Esophagus squamous epithelium (tissue), 4 donors: ENCODE results near the gene CYSTM1.

Experiments
- CTCF ChIP-seq, 6 experiments: fragments of 450-650 bp in 4 of 6; fragments of 200-600 bp in 2 of 6; sonication (generic) in 2 of 6; IDR thresholded peaks; one replicate each; pipeline ENCODE4 v1.5.1; 2016 to 2019; ENCODE audit warnings: antibody characterized with exemption in 6 of 6, mild to moderate bottlenecking in 4 of 6, moderate library complexity in 4 of 6
- POLR2A ChIP-seq, 4 donors: fragments of 450-650 bp; IDR thresholded peaks; one replicate each; pipeline ENCODE4 v1.6.1; 2017; ENCODE audit warnings: antibody characterized with exemption in 4 of 4, mild to moderate bottlenecking in 4 of 4, moderate library complexity in 3 of 4

GRCh38 chr5:140159014-140159927 lies 15.7 kb upstream of the CYSTM1 start:
- TF ChIP-seq CTCF (IDR thresholded peaks at IDR 0.05) (no peak), POLR2A (IDR thresholded peaks at IDR 0.05) (no peak)
